GM19240 (cell line): ENCODE results near the gene MXRA5.
"Not testable (repeated sequence)": the region's sequence is repeated elsewhere in the genome, so short reads cannot be mapped to it uniquely, and the experiment has no call there.

Experiments
- DNase-seq: peaks from one replicate; pipeline ENCODE4 v3.0.0; 2011; ENCODE audit warnings: low spot score; ENCODE audit not compliant: insufficient read length

MXRA5 gene

DNA sequence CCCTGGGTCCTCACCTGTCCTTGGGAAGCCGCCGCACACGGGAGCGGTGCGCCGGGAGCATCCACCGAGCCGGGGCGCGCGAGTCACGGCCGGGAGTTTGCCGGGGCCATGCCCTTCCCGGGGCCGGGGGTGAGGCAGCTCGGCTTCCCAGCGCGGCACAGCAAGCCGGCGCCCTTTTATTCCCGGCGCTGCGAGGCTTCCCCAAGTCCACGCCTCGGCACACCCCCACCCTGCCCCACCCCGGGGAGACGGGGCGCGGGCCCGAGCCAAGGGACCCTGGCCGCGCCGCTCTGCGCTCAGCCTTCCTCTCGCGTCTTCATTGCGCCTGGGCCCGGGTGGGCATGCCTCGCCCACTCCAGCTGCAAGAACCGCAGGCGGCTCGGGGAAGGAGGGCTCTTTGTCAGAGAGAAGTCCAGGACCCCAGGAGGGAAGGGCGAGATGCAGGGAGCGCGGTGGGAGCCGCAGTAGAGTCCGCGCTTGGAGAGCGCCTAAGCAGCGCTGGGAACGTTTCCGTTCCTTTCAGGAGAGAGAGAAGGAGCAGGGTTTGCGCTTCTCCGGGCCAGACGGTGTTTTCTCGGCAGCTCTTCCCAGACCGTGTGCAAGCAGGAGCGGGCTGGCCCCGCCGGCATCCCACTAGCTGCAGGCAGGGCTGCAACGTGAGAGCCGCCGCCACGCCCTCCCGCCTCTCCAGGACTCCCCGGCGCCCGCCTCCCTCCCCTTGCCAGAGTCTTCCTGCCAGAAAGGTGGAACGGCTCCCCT is at the start of gene MXRA5:
Gene MXRA5, minus strand, starts transcription at position 152 of the 759 bp plus-strand sequence. CDS start 2,819 bp downstream, outside the sequence.
- no peak for DNase-seq

DNA sequence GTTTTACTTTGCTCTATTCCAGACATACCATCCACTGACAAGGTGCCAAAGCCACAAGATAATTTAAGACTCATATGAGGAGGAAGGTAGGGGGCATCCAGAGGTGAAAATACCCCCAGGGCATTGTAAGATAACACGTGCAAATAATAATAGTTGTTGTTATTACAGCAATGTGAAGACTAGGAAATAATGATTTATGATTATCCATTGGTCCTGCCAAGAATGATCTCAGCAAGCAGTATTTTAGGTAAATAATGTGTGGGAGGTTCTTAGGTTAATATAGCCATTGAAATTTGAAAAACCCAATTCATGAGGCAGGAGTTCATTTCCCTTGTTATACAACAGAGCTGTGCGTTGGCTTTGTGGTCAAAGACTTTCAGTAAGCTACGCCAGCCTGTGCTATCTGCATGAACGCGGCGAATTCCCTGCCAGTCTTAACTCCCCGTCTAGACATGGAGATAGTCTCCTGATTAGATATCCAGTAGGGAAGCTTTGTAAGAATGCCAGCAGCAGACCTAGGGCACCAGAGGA is 47.2 kb upstream of the MXRA5 start:
- no peak for DNase-seq

DNA sequence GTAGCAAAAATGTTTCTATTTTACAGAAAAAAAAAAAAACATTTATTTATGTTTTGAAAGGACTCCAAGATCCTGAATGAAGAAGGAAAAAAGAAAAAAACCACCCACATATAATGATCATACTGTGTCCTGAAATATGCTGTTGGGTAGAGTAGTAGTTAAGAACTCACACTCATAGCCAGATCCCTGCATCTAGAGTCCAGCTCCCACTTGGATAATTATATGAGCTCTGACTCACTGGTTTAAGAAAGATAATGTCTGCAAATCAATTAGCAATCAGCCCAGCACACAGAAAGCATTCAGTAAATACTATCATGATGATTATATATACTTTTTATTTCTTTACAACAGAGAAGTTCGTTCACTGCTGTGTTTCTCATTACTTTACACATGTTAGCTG is 46.7 kb upstream of the MXRA5 start:
- DNase-seq, result no peak

GRCh38 chrX:3388457-3388856 is 42.0 kb upstream of the MXRA5 start:
- DNase-seq, result no peak

DNA sequence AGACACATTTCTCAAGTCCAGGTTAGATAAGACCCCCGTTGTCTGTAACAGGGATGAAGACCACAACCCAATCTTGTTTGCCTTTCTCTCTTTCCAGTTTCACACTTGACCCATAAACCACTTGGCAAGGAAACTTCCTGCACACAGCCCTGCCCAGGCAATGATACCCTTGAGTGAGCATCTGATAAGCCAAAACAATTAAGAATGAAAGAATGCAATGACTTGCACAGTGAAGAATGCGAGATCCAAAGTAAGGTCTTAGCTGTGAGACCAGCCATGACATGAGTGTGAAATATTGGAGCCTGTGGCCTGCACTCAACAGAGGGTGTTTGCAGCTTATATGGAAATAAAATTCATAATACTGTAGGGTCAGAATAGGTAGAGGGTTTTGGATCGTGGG is 37.9 kb upstream of the MXRA5 start:
- DNase-seq, result no peak

DNA sequence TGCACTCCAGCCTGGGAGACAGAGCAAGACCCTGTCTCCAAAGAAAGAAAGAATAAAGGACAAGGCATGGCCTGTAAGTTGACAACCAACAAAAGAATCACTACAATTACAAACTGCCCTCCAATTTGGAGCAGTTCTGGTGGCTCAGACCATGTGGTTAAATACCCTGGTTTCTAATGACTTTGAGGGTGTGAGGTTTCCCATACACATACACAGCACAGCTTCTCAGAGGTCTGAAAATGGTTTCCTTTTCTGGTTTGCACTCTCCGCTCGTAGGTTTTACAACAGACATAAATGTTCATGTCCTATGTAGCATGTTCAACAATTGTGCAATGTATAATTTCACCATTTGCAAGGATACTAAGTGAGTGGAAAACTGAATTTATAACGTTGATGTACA is 34.2 kb upstream of the MXRA5 start:
- DNase-seq, result no peak

GRCh38 chrX:3379111-3379510 is 32.7 kb upstream of the MXRA5 start:
- no peak for DNase-seq

- DNase-seq, result no peak
Observed at GRCh38 chrX:3378156-3378555, 31.7 kb upstream of the MXRA5 start.

- DNase-seq, result no peak
Observed at GRCh38 chrX:3377560-3377959, 31.1 kb upstream of the MXRA5 start.

GRCh38 chrX:3375878-3376508 is 29.5 kb upstream of the MXRA5 start:
- DNase-seq, result not testable (repeated sequence)

DNA sequence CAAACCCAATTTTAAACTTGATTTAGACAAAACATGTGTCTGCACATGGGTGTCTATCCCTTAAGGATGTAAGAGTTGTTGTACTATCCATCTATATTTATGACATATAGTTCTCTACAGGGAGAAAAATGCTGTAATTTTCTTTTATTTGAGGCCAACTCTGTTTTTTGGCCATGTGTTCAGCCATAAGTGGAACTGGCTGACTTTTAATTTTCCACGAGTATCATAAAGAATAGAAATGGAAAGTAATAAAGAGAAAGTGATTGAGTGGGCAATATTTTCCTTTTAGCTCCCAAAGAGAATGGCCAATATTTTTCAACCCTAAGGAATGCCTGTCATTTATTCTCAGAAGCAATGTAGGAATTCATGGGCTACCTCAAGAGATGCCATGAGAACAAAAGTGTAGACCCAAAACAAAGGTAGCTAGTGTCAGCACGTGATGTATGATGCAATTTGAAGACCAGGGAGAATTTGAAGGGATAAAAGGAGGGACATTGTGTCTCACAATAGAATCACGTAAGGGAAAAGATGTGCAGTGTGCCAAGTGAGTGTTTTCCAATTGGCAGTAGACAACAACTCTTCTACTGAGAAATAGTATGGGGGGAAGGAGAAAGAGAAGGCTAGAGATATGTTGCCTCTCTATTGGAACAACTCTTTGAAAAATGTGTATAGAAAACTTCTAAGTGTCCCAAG is 27.8 kb upstream of the MXRA5 start:
- no peak for DNase-seq

DNA sequence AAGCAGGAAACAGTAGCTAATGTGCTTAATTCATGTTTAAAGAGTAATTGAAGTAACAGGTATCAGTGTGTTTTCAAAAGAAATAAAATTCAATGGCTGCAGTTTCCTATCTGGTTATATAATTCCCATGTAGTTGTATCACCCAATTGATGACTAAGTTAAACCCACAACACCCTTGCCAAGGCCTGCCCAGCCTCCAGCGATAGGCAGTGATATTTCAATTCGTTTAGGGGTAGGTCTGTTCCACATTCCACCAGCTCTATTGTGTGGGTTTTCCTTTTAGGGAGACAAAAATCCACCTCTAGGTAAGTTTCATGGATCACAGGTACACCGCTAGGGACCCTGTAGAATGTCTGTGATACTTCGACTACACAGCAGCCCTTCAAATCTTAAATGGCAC is 24.7 kb upstream of the MXRA5 start:
- DNase-seq, result no peak

GRCh38 chrX:3370656-3371055 is 24.2 kb upstream of the MXRA5 start:
- no peak for DNase-seq

- DNase-seq, result no peak
Observed at GRCh38 chrX:3362956-3363355, 16.5 kb upstream of the MXRA5 start.

- DNase-seq, result no peak
Observed at GRCh38 chrX:3360881-3361280, 14.4 kb upstream of the MXRA5 start.

DNA sequence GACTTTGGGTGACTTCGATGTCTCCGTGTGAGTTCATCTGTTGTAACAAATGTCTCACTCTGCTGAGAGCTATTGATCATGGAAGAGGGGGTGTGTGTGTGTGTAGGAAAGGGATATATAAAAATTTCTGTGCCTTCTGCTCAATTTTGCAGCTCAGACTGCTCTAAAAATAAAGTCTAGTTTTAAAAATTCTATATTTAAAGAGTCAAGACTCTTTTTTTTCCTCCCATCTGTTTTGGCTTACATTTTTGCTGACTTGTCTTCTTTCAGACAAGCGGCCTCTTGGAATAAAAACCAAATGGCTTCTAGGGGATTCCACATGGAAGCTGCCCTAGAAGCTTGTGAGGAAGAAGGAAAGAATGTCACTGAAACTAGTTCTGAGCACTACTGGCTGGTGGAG is 6.3 kb upstream of the MXRA5 start:
- not testable (repeated sequence) for DNase-seq

GRCh38 chrX:3351276-3351675 is 4.8 kb upstream of the MXRA5 start:
- DNase-seq, result no peak

- DNase-seq, result no peak
Observed at GRCh38 chrX:3348191-3348590, 1.7 kb upstream of the MXRA5 start.

DNA sequence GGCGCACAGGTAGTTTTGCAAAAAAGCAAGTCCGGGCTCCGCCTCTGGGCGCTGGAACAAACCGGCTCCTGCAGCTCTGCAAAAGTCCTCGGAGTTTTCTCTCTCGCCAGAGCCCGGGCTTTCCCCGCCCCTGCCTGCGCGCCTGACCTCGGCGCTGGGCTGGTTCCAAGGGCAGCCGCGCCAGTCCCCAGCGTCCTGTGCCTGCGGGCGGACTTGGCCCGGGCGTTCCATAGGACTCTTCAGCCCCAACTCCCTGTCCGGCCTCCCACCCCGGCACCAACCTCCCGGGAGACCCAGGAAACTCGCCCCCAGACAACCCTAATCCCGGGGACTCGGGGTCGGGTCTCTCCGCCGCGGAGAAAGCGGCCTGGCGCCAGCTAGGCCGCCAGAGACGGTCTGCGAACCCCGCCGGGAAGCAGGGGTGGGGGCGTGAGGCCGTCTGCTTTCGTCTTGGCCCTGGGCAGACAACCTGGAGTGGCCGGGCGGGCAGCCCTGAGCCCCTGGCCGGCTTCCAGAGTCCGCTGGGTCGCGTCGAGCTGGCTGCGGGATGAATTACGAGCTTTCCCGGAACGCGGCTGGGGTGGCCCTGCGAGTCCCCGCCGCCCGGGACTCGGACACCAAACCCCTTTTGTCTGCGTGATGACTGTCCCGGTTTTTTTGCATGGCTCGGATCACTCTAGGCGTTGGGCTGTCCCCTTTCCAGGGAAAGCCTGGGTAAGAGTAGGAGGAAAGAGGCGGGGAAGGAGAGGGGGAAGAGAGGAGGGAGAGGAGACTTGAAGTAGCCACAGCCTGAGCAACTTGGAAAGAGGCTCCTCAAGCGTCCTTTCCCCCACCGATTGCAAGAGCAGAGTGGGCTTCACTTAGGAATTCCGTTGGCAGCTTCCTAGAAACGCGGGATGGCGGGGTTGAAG is 916 bp downstream of the MXRA5 start:
- DNase-seq, result no peak

GRCh38 chrX:3343569-3343968 is 2.9 kb downstream of the MXRA5 start:
- DNase-seq, result not testable (repeated sequence)

DNA sequence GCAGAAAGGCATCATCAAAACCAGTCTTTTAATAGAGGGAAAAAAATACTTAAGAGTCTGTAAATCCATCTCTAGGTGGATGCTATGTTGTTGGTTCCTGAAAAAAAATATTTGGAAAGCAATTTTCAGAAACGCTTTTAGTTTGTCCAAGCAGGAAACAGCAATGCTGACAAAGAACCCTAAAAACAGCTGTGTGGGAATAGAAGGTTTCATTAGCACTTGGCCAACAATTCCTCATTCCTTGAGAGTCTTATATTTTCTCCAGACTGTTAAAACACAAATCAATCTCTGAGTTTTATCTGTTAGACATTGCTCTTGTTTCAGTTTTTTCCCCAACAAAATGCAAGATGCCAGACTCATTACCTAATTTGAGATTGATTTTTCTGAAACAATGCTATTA is 6.4 kb downstream of the MXRA5 start:
- no peak for DNase-seq
